H1 (cell line): ENCODE results near the gene KMT2E. TPM values are rescaled to one million over a fixed set of nuclear protein-coding genes. Genes with fewer than 3 reads are reported as not detected.

Experiments used
- CTCF ChIA-PET: fragments of 300-600 bp; sonication (Branson Sonifier 250); formaldehyde crosslinking; loops from one replicate; lab custom pipeline; 2021; ENCODE audit not compliant: partially characterized antibody; lab: Charles Lee
- POLR2A ChIA-PET: fragments of 300-600 bp; sonication (Branson Sonifier 250); formaldehyde crosslinking; loops from one replicate; lab custom pipeline; 2021; ENCODE audit warnings: inconsistent platforms; ENCODE audit not compliant: partially characterized antibody; lab: Charles Lee
- DNase-seq, 2 experiments: peaks; one replicate each; pipeline versions ENCODE4 v3.0.0 to v3.0.0-alpha.2; 2010 to 2022; ENCODE audit warnings: low spot score in 2 of 2, low read depth in 1 of 2, mixed read lengths in 1 of 2
- FAIRE-seq: peaks from 2 replicates; lab custom pipeline; 2011; peaks lifted over from hg19 to GRCh38; lab: Jason Lieb, UNC
- H2AFZ ChIP-seq: 2 replicates; pipeline ENCODE4 v1.8.1; 2012; ENCODE audit warnings: low read length, inconsistent platforms
- H2AK5ac ChIP-seq: 2 replicates; pipeline ENCODE4 v1.6.1; 2013; ENCODE audit warnings: low read depth, low read length
- H2BK120ac ChIP-seq: replicated peaks from 2 replicates; pipeline ENCODE3; 2013; ENCODE audit warnings: low read depth, low read length, inconsistent platforms
- H2BK12ac ChIP-seq: 2 replicates; pipeline ENCODE4 v1.6.1; 2013; ENCODE audit warnings: low read depth, low read length
- H2BK15ac ChIP-seq: 2 replicates; pipeline ENCODE4 v1.6.1; 2013; ENCODE audit warnings: low read length
- H2BK20ac ChIP-seq: 2 replicates; pipeline ENCODE4 v1.6.1; 2013; ENCODE audit warnings: low read length
- H2BK5ac ChIP-seq: 2 replicates; pipeline ENCODE4 v1.6.1; 2013; ENCODE audit warnings: low read depth, low read length
- H3K14ac ChIP-seq: 2 replicates; pipeline ENCODE4 v1.6.1; 2013; ENCODE audit warnings: inconsistent platforms; ENCODE audit not compliant: insufficient read length
- H3K18ac ChIP-seq: 2 replicates; pipeline ENCODE4 v1.6.1; 2013; ENCODE audit warnings: low read length; ENCODE audit errors: extremely low read depth
- H3K23ac ChIP-seq: 2 replicates; pipeline ENCODE4 v1.6.1; 2013; ENCODE audit warnings: inconsistent platforms; ENCODE audit not compliant: insufficient read length
- H3K23me2 ChIP-seq: 2 replicates; pipeline ENCODE4 v1.6.1; 2013; ENCODE audit warnings: low read depth, low read length
- H3K27ac ChIP-seq: 2 replicates; pipeline ENCODE4 v1.6.1; 2011; ENCODE audit warnings: low read depth, low read length, inconsistent platforms
- H3K27me3 ChIP-seq, 4 experiments: replicated peaks in 1 of 4; 1 replicate in 1 of 4; 2 replicates in 3 of 4; pipeline versions ENCODE4 v1.6.1 to v1.8.1; 2011 to 2013; ENCODE audit warnings: low read length in 3 of 4, mild to moderate bottlenecking in 3 of 4, inconsistent platforms in 2 of 4, mixed read lengths in 2 of 4, moderate library complexity in 1 of 4; ENCODE audit not compliant: control insufficient read depth in 3 of 4, insufficient read depth in 3 of 4; ENCODE audit errors: extremely low read depth in 1 of 4
- H3K36me3 ChIP-seq, 4 experiments: 2 replicates each; pipeline versions ENCODE4 v1.6.1 to v1.8.1; 2011 to 2013; ENCODE audit warnings: mild to moderate bottlenecking in 4 of 4, low read length in 3 of 4, moderate library complexity in 2 of 4, control low read depth in 1 of 4, inconsistent platforms in 1 of 4; ENCODE audit not compliant: insufficient read depth in 4 of 4, control insufficient read depth in 2 of 4
- H3K4ac ChIP-seq: replicated peaks from 2 replicates; pipeline ENCODE3; 2013; ENCODE audit warnings: low read length, low read depth, mixed read lengths, inconsistent platforms; ENCODE audit not compliant: insufficient read length
- H3K4me1 ChIP-seq, 4 experiments: replicated peaks in 1 of 4; 1 replicate in 1 of 4; 2 replicates in 3 of 4; pipeline versions ENCODE4 v1.6.1 to v1.8.1; 2011 to 2013; ENCODE audit warnings: low read length in 3 of 4, inconsistent platforms in 2 of 4, mixed read lengths in 1 of 4; ENCODE audit not compliant: insufficient read depth in 4 of 4, control insufficient read depth in 3 of 4
- H3K4me2 ChIP-seq, 2 experiments: 2 replicates each; pipeline versions ENCODE4 v1.6.1 to v1.8.1; 2011 to 2013; ENCODE audit warnings: low read depth in 2 of 2, low read length in 2 of 2, control low read depth in 1 of 2, inconsistent platforms in 1 of 2, mild to moderate bottlenecking in 1 of 2; ENCODE audit not compliant: insufficient read depth in 1 of 2
- H3K4me3 ChIP-seq, 4 experiments: fragments of 200-600, 300-600 bp in 1 of 4; sonication (generic), shearing (Covaris generic), sonication (Bioruptor Twin) in 1 of 4; 2 replicates each; pipeline versions ENCODE4 v1.5.1 to v1.8.1; 2011 to 2016; ENCODE audit warnings: low read length in 4 of 4, low read depth in 3 of 4, control low read depth in 2 of 4, inconsistent platforms in 2 of 4, mild to moderate bottlenecking in 2 of 4, mixed read lengths in 1 of 4, moderate library complexity in 1 of 4; ENCODE audit not compliant: insufficient read depth in 2 of 4; ENCODE audit errors: extremely low read depth in 1 of 4
- H3K56ac ChIP-seq: replicated peaks from 2 replicates; pipeline ENCODE3; 2013; ENCODE audit warnings: low read depth, mild to moderate bottlenecking, mixed read lengths, low read length, inconsistent platforms; ENCODE audit not compliant: insufficient read length
- H3K79me1 ChIP-seq: 2 replicates; pipeline ENCODE4 v1.6.1; 2013; ENCODE audit warnings: low read depth, low read length, control low read depth
- H3K79me2 ChIP-seq, 2 experiments: 2 replicates each; pipeline versions ENCODE4 v1.6.1 to v1.8.1; 2012 to 2013; ENCODE audit warnings: low read length in 2 of 2, mild to moderate bottlenecking in 2 of 2, inconsistent platforms in 1 of 2; ENCODE audit not compliant: insufficient read depth in 2 of 2, control insufficient read depth in 1 of 2
- H3K9ac ChIP-seq, 4 experiments: replicated peaks in 1 of 4; 1 replicate in 1 of 4; 2 replicates in 3 of 4; pipeline versions ENCODE4 v1.6.1 to v1.8.1; 2011 to 2013; ENCODE audit warnings: low read depth in 3 of 4, low read length in 3 of 4, control low read depth in 2 of 4, mild to moderate bottlenecking in 2 of 4, moderate library complexity in 2 of 4, inconsistent platforms in 1 of 4; ENCODE audit errors: extremely low read depth in 1 of 4
- H3K9me3 ChIP-seq, 2 experiments: 2 replicates each; pipeline versions ENCODE4 v1.6.1 to v1.8.1; 2012 to 2013; ENCODE audit warnings: mild to moderate bottlenecking in 2 of 2, moderate library complexity in 2 of 2, control low read depth in 1 of 2, inconsistent platforms in 1 of 2, low read depth in 1 of 2, low read length in 1 of 2, mixed read lengths in 1 of 2; ENCODE audit not compliant: insufficient read depth in 2 of 2
- H4K20me1 ChIP-seq, 2 experiments: replicated peaks in 1 of 2; 2 replicates each; pipeline versions ENCODE3 to v1.8.1; 2011 to 2013; ENCODE audit warnings: inconsistent platforms in 2 of 2, low read length in 2 of 2, mild to moderate bottlenecking in 1 of 2; ENCODE audit not compliant: insufficient read depth in 2 of 2, control insufficient read depth in 1 of 2
- H4K5ac ChIP-seq: 2 replicates; pipeline ENCODE4 v1.6.1; 2013; ENCODE audit warnings: low read length, low read depth, mixed read lengths, inconsistent platforms; ENCODE audit not compliant: insufficient read length
- H4K8ac ChIP-seq: 2 replicates; pipeline ENCODE4 v1.8.0; 2013; ENCODE audit warnings: mild to moderate bottlenecking, moderate library complexity, low read length, inconsistent platforms; ENCODE audit not compliant: insufficient read depth; ENCODE audit errors: extremely low read depth
- H4K91ac ChIP-seq: replicated peaks from 2 replicates; pipeline ENCODE3; 2013; ENCODE audit warnings: low read length, mixed read lengths, inconsistent platforms; ENCODE audit not compliant: insufficient read length
- ASH2L ChIP-seq: fragments of 200-600, 300-600 bp; sonication (generic); IDR thresholded peaks from one replicate; pipeline ENCODE4 v1.7.1; 2017; ENCODE audit warnings: low read length
- BRCA1 ChIP-seq: IDR thresholded peaks from 2 replicates; pipeline ENCODE4 v1.6.1; 2012; ENCODE audit warnings: low read depth, low read length, improper control_type of control experiment
- FOSL1 ChIP-seq: IDR thresholded peaks from 2 replicates; pipeline ENCODE4 v1.6.1; 2011; ENCODE audit warnings: mild to moderate bottlenecking, low read depth, low read length, moderate library complexity; ENCODE audit not compliant: insufficient read depth
- JUN ChIP-seq: IDR thresholded peaks from 2 replicates; pipeline ENCODE4 v1.6.1; 2011; ENCODE audit warnings: low read depth, mild to moderate bottlenecking, improper control_type of control experiment, low read length
- JUND ChIP-seq: IDR thresholded peaks from 2 replicates; pipeline ENCODE4 v1.6.1; 2011; ENCODE audit warnings: mild to moderate bottlenecking, improper control_type of control experiment, low read length
- KDM5A ChIP-seq: fragments of 200-600 bp; IDR thresholded peaks from 2 replicates; pipeline ENCODE4 v1.7.1; 2012; ENCODE audit warnings: mild to moderate bottlenecking, low read length, inconsistent platforms, mixed read lengths
- MAX ChIP-seq: IDR thresholded peaks from 2 replicates; pipeline ENCODE4 v1.6.1; 2012; ENCODE audit warnings: inconsistent platforms
- POLR2AphosphoS5 ChIP-seq: IDR thresholded peaks from 2 replicates; pipeline ENCODE4 v1.6.1; 2011; ENCODE audit warnings: low read depth, low read length
- SAP30 ChIP-seq: fragments of 300-600 bp; sonication (generic); IDR thresholded peaks from 2 replicates; pipeline ENCODE4 v1.7.1; 2012; ENCODE audit warnings: low read length, moderate library complexity, mild to moderate bottlenecking, inconsistent platforms; ENCODE audit not compliant: insufficient read depth, insufficient replicate concordance
- SP1 ChIP-seq: IDR thresholded peaks from 2 replicates; pipeline ENCODE4 v1.6.1; 2011; ENCODE audit warnings: low read depth, low read length
- SP4 ChIP-seq: IDR thresholded peaks from 2 replicates; pipeline ENCODE4 v1.6.1; 2012; ENCODE audit warnings: low read length, inconsistent platforms
- TAF7 ChIP-seq: optimal IDR thresholded peaks from 2 replicates; pipeline ENCODE3; 2011; ENCODE audit warnings: low read depth, mild to moderate bottlenecking, inconsistent platforms, low read length, moderate library complexity, borderline replicate concordance
- TCF12 ChIP-seq: IDR thresholded peaks from 2 replicates; pipeline ENCODE4 v1.6.1; 2011; ENCODE audit warnings: low read depth, mild to moderate bottlenecking, low read length
- WGBS, 2 experiments: shearing (Covaris generic) in 1 of 2; methylation state at CpG; one replicate each; pipeline versions ENCODE4 v1.1.6 to v1.1.7; 2013 to 2015; ENCODE audit warnings: low lambda C conversion rate in 2 of 2, mixed read lengths in 2 of 2, inconsistent platforms in 1 of 2, low coverage in 1 of 2, missing lambda C conversion rate in 1 of 2; ENCODE audit not compliant: insufficient replicate concordance in 2 of 2, insufficient coverage in 1 of 2, insufficient read length in 1 of 2; ENCODE audit errors: extremely low coverage in 1 of 2, missing lambda C conversion rate in 1 of 2; 5-methylcytosine and 5-hydroxymethylcytosine counted together
- polyA plus RNA-seq, 7 experiments: library from polyadenylated mRNA; depleted of rRNA in 3 of 7; stranded (reverse) in 5 of 7; unstranded in 2 of 7; fragments of >200 nt in 5 of 7; fragments of 200-250 nt in 2 of 7; gene quantifications; 1 replicate in 5 of 7; 2 replicates in 1 of 7; 4 replicates in 1 of 7; pipeline versions ENCODE4 v1.2.1 to v1.2.3, GENCODE V29; 2011 to 2013; ENCODE audit warnings: missing spikeins in 2 of 7, mixed read lengths in 2 of 7
- total RNA-seq: library from RNA; stranded (reverse); fragmentation: NEBNext Ultra II Directional; extraction: Animal tissue kit (Norgen Biotek cat#: 25700); gene quantifications from 2 replicates; pipeline ENCODE4 v1.2.1, GENCODE V29; 2021

KMT2E gene
- total and polyA plus RNA-seq, 2 of the 8 experiments (the other 6 are each of a cell fraction or from before 2014, with no cell fraction given): 10.9 to 45.0 TPM

- H3K4me3 ChIP-seq: peak overlapping the region in 1 of 4 experiments; percentile 89; a peak in 2 of 8 replicates
- H2BK120ac ChIP-seq: no peak overlapping the region
- H4K20me1 ChIP-seq: peaks cover 7% of the 10 kb centered on the region in 2 experiments
- no peak overlapping the region for H4K8ac ChIP-seq
- H3K56ac ChIP-seq: no peak overlapping the region
- no peak overlapping the region for H4K5ac ChIP-seq
- H3K36me3 ChIP-seq: no peaks in the 10 kb centered on the region
- H3K27me3 ChIP-seq: peaks cover 0 to 1% (median 0%) of the 10 kb centered on the region in 4 experiments; a peak in 1 of 7 replicates
- H3K14ac ChIP-seq: no peak overlapping the region
- no peak overlapping the region for H2BK20ac ChIP-seq
- no peak overlapping the region for H4K91ac ChIP-seq
- no peak overlapping the region for H2AFZ ChIP-seq
- no peak overlapping the region for H2AK5ac ChIP-seq
- H2BK12ac ChIP-seq: no peak overlapping the region
- H3K23ac ChIP-seq: no peak overlapping the region
- ChIA-PET POLR2A (interaction anchor here (0.7 to 6.5 kb wide), 4 partner anchors 10 to 35 kb away, joined by 4 to 118 read pairs (median 12); no protein-coding TSS in a partner anchor), CTCF (interaction anchor here (0.6 to 1.0 kb wide), 5 partner anchors 9 to 417 kb away, joined by 3 to 7 read pairs (median 3); no protein-coding TSS in a partner anchor)
- WGBS, 2 experiments: 71% methylated on average over 4 of the region's 4 CpGs; no CpG with 5 or more reads in 1 of the 2 experiments
- H3K4ac ChIP-seq: no peak overlapping the region
- peak overlapping the region in 1 of 2 experiments; percentile 77; a peak in 2 of 4 replicates for H3K4me2 ChIP-seq
- no peaks in the 10 kb centered on the region for H3K79me1 ChIP-seq
- no peak overlapping the region for H3K9ac ChIP-seq
- peaks cover 35 to 87% of the 10 kb centered on the region in 2 experiments for H3K79me2 ChIP-seq
- FAIRE-seq: no peak
- peaks cover 5% of the 10 kb centered on the region; the same call in 1 of the 2 replicates for H3K23me2 ChIP-seq
- H2BK5ac ChIP-seq: no peak overlapping the region
- H3K27ac ChIP-seq: no peak overlapping the region
- H3K4me1 ChIP-seq: peaks cover 0 to 5% (median 0%) of the 10 kb centered on the region in 4 experiments; a peak in 1 of 7 replicates
- no peaks in the 10 kb centered on the region for H3K9me3 ChIP-seq
- no peak for DNase-seq
- no peak overlapping the region for H2BK15ac ChIP-seq
- H3K18ac ChIP-seq: no peak overlapping the region
- no peak for TF ChIP-seq MAX
- TF ChIP-seq FOSL1: no peak
- TF ChIP-seq SP1: no peak
- no peak for TF ChIP-seq JUND
- no peak for TF ChIP-seq TCF12
- no peak for TF ChIP-seq ASH2L
- no peak for TF ChIP-seq TAF7
- TF ChIP-seq SAP30: no peak
- no peak for TF ChIP-seq KDM5A
- no peak for TF ChIP-seq POLR2AphosphoS5
- no peak for TF ChIP-seq SP4
- TF ChIP-seq JUN: no peak
- TF ChIP-seq BRCA1: no peak
Observed at GRCh38 chr7:105017657-105018365, 3.8 kb downstream of the KMT2E start.
